ENCODE data around the gene C17orf75. TPM values are rescaled to one million over a fixed set of nuclear protein-coding genes. Genes with fewer than 3 reads are reported as not detected.
A peak's percentile ranks its signal among the peaks of the same experiment; 100 is the strongest.

Gene C17orf75
- total and polyA plus RNA-seq, 12 donors = 10.7 to 25.6 (median 21.0) TPM

DNA sequence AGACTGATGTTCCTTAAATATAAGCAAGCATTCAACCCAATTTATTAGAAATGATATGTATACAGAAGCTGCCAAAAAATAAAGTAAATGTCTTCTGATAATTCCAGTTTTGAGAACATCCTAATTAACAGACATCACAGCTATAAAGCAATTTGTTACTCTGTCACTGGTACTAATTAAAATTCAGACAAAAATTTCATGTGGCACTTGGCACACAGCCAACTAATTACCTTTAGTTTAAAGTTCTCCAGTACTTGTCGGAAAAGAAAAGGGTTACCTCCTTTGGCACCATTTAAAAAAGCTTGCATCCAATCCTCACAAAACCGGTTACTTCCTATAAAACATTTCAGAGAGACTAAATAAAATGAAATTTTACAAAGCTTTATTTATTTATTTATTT lies 8.8 kb downstream of the C17orf75 start:
- H3K27me3 ChIP-seq = no peaks in the 10 kb centered on the region
- WGBS, 2 donors = 93 to 96% methylated on average over 2 of the region's 2 CpGs
- no peak overlapping the region for H3K27ac ChIP-seq
- DNase-seq (no peak), ATAC-seq (no peak)
- H3K4me3 ChIP-seq = no peak overlapping the region
- peaks cover 0 to 30% (median 0%) of the 10 kb centered on the region in 9 donors for H3K4me1 ChIP-seq
- peaks cover 0 to 83% (median 40%) of the 10 kb centered on the region in 9 donors for H3K36me3 ChIP-seq
- TF ChIP-seq, protein P1, sequence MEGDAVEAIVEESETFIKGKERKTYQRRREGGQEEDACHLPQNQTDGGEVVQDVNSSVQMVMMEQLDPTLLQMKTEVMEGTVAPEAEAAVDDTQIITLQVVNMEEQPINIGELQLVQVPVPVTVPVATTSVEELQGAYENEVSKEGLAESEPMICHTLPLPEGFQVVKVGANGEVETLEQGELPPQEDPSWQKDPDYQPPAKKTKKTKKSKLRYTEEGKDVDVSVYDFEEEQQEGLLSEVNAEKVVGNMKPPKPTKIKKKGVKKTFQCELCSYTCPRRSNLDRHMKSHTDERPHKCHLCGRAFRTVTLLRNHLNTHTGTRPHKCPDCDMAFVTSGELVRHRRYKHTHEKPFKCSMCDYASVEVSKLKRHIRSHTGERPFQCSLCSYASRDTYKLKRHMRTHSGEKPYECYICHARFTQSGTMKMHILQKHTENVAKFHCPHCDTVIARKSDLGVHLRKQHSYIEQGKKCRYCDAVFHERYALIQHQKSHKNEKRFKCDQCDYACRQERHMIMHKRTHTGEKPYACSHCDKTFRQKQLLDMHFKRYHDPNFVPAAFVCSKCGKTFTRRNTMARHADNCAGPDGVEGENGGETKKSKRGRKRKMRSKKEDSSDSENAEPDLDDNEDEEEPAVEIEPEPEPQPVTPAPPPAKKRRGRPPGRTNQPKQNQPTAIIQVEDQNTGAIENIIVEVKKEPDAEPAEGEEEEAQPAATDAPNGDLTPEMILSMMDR (IDR thresholded peaks at IDR 0.05) = no peak
- H3K9me3 ChIP-seq = no peaks in the 10 kb centered on the region
- intact Hi-C loops (cut with DNase I) = no loop called here

DNA sequence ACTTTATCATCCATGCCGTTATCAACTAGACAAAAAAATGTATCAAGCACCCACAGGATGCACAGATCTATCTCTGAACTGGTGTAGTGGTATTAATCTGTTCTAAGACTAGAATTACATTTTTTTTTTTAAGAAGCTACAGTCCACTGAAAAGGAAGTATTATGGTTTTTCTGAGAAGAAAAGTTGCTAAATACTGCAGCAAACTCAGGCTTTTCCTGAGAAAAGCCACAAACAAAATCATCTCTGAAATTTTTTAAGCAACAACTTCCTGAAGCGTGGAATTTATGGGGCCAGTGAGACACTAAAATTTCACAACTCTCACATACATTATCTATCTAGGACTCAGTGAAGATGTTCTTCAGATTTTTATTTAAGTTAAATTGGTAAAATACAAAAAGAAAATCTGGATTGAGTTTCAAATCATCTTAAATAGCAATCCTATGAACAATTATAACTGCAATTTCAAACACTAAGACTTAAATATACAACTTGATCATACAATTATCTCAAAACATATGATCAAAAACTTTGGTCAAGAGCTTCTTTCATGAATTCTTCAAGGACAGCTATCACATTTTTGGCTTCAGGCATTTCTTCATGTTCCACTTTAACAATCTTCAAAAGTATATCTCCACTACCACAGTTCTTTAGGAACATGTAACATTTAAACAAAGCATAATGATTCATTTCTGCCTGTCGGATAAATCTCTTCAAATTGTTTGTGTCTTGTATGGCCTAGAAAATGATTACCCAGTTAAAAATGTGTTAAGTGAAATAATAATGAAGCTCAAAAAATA lies 10.5 kb downstream of the C17orf75 start:
- TF ChIP-seq, protein P1 (IDR thresholded peaks at IDR 0.05) = no peak
- 88 to 95% methylated on average over 3 of the region's 3 CpGs for WGBS, 2 donors
- Histone ChIP-seq H3K4me1 (peaks cover 0 to 30% (median 0%) of the 10 kb centered on the region in 9 donors), H3K4me3 (no peak overlapping the region), H3K36me3 (peaks cover 0 to 66% (median 28%) of the 10 kb centered on the region in 9 donors), H3K9me3 (no peaks in the 10 kb centered on the region), H3K27me3 (no peaks in the 10 kb centered on the region), H3K27ac (peak overlapping the region in 1 of 10 donors; percentile 44)
- ATAC-seq = no peak
- intact Hi-C loops (cut with DNase I) = no loop called here
- DNase-seq = no peak

DNA sequence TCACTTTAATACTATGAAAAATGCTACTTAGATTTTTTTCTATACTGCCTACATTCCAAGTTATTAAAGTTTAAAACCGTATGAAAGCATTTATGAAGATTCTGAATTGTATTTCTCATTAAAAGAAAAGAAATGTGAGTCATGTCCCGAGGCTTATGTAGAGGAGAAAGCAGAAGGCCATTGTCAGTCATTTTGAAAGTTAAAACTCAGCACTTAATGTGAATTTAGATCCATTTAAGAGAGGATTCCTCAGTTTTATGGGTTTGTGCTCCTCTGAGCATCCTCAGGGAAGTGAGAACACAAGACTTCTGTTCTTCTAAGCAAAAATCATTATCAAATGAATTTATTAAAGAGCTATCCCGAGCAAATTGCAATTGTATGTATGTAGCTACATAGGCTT lies 11.8 kb downstream of the C17orf75 start:
- intact Hi-C loops (cut with DNase I) = no loop called here
- ATAC-seq (no peak), DNase-seq (no peak)
- TF ChIP-seq, protein P1 (IDR thresholded peaks at IDR 0.05) = no peak
- Histone ChIP-seq H3K27me3 (no peaks in the 10 kb centered on the region), H3K27ac (peak overlapping the region in 1 of 10 donors; percentile 44), H3K4me3 (no peak overlapping the region), H3K36me3 (peaks cover 0 to 53% (median 17%) of the 10 kb centered on the region in 9 donors), H3K4me1 (peaks cover 0 to 30% (median 0%) of the 10 kb centered on the region in 9 donors), H3K9me3 (no peaks in the 10 kb centered on the region)
- WGBS, 2 donors = 83 to 93% methylated on average over 3 of the region's 3 CpGs

DNA sequence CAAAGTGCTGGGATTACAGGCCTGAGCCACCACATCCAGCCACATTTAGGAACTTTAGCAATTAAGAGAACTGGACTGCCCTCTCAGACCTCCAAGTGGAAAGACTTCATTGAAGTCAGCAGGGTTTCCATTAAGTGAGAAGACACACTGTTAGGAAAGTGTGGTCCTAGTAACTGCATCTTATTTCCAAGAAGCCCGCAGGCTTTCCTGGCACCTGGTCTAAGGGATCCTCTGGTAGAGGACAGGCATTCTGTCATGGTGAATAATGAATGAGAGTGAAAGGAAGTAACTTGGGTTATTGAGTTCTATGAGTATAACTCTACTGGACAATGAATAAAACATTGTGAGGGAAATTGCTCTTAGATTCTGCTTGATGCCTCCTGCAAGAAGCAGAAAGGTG lies 14.1 kb downstream of the C17orf75 start:
- TF ChIP-seq, protein P1 (IDR thresholded peaks at IDR 0.05) = no peak

More for the DNA sequence above, 14.1 kb downstream of the C17orf75 start:
- H3K36me3 ChIP-seq = peaks cover 0 to 31% (median 0%) of the 10 kb centered on the region in 9 donors
- H3K27me3 ChIP-seq = no peaks in the 10 kb centered on the region
- ATAC-seq (no peak), DNase-seq (no peak)
- H3K4me3 ChIP-seq = no peak overlapping the region
- no peak overlapping the region for H3K27ac ChIP-seq
- H3K4me1 ChIP-seq = peaks cover 0 to 40% (median 0%) of the 10 kb centered on the region in 9 donors
- intact Hi-C loops (cut with DNase I) = no loop called here
- WGBS, 2 donors = 90 to 98% methylated on average over 1 of the region's 1 CpG
- no peaks in the 10 kb centered on the region for H3K9me3 ChIP-seq

Measured in heart right ventricle (tissue), 16 donors.